Activated T-helper 9 cell treated with anti-CD3 and anti-CD28 coated beads, Interleukin-2, amount 50 U/mL, for 16 hours (primary cell): Measurements from ENCODE around the gene TXNL4A.
"Not testable (repeated sequence)": the region's sequence is repeated elsewhere in the genome, so short reads cannot be mapped to it uniquely, and the experiment has no call there.

Source experiments
- DNase-seq: peaks from one replicate; pipeline ENCODE4 v3.0.0-alpha.2; 2020; ENCODE audit warnings: low read depth

TXNL4A gene

DNA sequence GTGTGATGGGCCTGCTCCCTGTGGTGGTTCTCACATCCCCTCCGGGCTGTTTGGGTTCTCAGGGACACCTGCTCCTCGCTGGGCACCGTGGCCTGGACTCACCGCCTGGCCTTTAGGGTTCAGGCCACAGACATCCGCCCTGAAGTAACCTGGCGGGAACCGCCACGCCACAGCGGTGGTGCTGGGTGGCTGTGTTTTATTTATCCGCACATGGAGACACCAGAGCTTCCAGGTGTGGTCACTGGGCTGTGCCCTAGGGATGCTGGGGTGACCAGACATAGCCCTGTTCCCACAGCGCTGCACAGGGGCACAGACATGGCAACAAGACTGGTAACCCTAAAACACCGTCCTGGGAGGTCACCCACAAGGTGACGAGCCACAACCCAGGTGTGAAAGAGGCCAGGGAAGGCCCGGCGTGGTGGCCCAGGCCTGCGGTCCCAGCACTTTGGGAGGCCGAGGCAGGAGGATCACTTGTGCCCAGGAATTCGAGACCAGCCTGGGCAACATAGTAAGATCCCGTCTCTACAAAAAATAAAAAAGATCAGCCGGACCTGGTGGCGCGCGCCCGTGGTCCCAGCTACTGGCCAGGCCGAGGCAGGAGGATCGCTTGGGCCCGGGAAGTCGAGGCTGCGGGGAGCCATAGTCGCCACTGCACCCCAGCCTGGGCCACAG lies 24.6 kb downstream of the TXNL4A start:
- DNase-seq = no peak

DNA sequence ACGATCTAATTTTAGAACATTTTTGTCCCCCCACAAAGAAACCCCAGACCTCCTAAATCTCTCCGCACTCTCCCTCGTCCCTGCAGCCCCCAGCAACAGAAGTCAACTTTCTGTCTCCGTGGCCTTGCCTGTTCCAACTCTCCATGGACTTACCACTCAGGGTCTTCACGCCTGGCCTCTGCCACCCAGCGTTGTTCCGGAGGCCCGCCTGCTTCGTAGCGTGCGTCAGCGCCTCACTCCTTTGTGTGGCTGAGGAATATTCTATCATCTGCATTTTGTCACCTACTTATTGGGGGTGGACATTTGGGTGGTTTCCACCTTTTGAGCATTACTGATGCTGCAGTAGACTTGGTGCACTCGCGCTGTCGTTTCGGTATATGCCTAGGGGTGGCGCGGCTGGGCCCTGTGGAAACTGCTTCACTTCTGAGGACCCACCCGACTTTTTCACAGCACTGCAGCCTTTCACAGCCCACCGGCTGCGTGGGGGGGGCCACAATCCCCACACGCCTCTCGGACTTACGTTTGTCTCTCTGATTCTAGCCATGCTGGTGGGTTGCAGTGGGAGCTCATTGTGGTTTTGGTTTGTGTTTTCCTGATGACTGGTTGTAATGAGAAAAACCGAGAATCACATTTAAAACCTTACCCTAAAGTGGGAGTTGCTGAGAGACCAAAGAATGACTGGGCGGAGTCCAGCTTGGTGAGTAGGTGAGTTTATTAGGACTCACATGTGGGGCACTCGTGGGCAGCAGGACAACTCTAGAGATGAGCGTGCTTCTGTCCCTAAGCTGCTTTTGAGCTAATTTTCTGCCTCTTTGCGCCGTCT lies 25.3 kb downstream of the TXNL4A start:
- DNase-seq = peak; percentile 30

DNA sequence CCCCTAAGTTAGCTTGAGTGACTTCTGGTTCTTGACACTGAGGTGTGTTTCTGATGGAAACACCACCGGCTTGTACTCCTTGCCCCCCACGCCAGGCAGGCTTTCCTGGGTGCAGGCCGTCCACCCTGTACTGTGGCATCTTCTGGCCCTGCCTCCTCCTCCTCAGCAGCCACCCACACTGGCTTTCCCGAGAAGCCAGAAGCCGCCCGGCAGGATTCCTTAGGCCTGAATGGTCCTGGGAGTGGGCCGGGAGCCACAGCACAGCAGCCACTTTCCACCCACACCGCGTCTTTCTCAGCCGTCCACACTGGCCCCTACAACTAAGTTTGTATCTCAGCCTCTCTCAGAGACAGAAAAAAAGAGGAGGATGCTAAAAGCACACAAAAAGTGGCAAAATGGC lies 26.1 kb downstream of the TXNL4A start:
- DNase-seq = no peak

GRCh38 chr18:79961527-79962291 lies 26.7 kb downstream of the TXNL4A start:
- DNase-seq = no peak

DNA sequence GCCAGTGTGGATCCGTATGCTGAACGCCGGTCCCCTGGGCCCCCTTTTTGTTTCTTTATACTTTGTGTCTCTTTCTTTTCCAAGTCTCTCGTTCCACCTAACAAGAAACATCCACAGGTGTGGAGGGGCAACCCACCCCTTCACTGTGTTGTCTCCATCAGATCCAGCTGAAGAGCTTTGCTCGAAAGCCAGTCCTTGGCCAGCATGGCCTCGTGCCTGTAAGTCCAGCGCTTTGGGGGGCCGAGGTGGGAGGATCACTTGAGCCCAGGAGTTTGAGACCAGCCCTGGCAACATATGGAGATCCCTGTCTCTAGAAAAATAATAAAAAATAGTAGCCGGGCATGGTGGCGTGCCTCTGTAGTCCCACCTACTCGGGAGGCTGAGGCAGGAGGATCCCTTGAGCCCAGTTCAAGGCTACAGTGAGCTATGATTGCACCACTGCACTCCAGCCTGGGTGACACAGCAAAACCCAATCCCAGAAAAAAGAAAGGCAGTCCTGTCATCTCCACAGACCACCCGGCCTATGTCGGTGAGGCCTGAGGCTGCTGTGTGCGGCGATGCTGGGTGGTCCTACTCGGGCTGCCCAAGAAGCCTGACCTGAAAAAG lies 27.3 kb downstream of the TXNL4A start:
- no peak for DNase-seq

- DNase-seq = not testable (repeated sequence)
Observed at GRCh38 chr18:79960161-79960801, 28.1 kb downstream of the TXNL4A start.

GRCh38 chr18:79958981-79959380 lies 29.4 kb downstream of the TXNL4A start:
- DNase-seq = no peak

GRCh38 chr18:79956276-79956675 lies 32.1 kb downstream of the TXNL4A start:
- no peak for DNase-seq

DNA sequence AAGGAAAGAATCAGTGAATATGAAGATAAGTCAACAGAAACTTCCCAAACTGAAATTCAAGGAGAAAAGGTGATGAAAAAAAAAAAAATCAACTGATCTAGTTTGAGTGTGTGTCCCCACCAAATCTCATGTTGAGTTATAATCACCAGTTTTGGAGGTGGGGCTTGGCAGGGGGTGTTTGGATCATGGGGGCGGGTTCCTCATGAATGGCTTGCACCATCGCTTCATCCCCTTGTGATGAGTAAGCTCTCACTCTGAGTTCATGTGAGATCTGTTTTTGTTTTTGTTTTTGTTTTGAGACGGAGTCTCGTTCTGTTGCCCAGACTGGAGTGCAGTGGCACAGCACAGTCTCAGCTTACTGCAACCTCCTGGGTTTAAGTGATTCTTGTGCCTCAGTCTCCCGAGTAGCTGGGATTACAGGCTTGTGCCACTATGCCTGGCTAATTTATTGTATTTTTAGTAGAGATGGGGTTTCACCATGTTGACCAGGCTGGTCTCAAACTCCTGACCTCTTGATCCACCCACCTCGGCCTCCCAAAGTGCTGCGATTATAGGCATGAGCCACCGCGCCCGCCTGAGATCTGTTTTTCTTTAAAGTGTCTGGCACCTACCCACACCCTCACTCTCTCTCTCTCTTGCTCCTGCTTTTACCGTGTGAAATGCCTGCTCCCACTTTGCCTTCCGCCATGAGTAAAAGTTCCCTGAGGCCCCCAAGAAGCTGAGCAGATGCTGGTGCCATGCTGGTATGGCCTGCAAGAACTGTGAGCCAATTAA lies 32.9 kb downstream of the TXNL4A start:
- DNase-seq = no peak

DNA sequence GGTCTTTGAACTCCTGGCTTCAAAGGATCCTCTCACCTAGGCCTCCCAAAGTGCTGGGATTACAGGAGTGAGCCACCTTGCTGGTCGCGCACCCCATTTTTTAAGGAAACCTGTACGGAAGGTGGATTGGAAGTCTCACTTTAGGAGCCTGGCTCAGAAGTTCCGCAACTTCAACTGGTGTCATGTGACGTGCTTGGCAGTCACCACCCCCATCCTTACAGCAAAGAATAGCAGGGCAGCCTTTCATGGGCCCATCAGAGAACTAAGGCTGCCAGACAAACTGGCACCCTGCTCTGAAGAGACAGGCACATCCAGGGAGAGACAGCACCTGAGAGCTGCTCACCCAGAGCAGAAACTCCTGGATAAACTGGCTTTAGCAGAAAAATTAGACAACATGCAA lies 33.6 kb downstream of the TXNL4A start:
- DNase-seq = no peak

DNA sequence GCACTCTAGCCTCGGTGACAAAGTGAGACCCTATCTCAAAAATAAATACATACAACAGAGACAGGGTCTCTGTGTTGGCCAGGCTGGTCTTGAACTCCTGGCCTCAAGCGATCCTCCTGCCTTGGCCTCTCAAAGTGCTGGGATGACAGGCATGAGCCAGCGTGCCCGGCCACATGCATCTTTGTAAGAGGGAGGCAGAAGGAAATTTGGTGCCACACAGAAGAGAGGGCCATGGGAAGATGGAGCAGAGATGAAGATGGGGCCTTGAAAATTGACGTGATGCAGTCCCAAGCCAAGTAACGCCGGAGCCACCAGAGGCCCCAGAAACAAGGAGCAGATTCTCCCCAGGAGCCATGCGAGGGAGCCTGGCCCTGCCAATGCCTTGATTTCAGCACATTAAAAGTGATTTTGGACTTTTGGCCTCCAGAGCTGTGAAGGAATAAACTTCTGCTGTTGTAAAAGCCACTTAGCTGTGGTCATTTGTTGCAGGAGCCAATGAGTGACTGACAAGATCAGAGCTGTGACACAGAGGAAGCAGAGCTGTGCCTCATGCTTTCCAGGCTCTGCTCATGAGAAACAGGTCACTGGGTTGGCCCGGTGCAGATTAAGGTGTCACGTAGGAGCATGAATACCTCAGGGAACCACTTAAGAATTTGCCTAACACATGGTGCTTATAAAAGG lies 34.3 kb downstream of the TXNL4A start:
- DNase-seq = no peak

- no peak for DNase-seq
Observed at GRCh38 chr18:79952996-79953559, 35.3 kb downstream of the TXNL4A start.

DNA sequence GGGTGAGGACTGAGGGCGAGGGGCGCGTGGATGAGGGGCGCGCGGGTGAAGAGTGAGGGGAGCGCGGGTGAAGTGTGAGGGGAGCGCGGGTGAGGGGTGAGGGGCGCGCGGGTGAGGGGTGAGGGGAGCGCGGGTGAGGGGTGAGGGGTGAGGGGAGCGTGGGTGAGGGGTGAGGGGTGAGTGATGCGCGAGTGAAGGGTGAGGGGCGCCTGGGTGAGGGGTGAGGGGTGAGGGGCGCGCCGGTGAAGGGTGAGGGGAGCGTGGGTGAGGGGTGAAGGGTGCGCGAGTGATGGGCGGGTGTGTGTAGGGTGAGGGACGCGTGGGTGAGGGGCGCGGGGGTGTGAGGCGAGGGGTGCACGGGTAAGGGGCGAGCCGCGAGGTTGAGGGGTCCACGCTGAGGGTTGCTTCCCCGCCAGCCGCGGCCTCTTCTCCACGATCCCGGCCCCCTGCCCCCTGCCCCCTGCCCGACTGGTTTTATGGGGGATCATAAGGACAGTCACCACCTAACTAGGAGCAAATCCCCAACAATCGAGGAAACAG lies 35.8 kb downstream of the TXNL4A start:
- DNase-seq = no peak

- peak; percentile 91 for DNase-seq
Observed at GRCh38 chr18:79951545-79952455, 36.6 kb downstream of the TXNL4A start, which contains the start of gene SLC66A2. TSS of gene SLC66A2 (minus strand) at chr18:79951653. CDS start at chr18:79950926, 727 bp downstream.

- no peak for DNase-seq
Observed at GRCh38 chr18:79950515-79951341, 37.6 kb downstream of the TXNL4A start.

DNA sequence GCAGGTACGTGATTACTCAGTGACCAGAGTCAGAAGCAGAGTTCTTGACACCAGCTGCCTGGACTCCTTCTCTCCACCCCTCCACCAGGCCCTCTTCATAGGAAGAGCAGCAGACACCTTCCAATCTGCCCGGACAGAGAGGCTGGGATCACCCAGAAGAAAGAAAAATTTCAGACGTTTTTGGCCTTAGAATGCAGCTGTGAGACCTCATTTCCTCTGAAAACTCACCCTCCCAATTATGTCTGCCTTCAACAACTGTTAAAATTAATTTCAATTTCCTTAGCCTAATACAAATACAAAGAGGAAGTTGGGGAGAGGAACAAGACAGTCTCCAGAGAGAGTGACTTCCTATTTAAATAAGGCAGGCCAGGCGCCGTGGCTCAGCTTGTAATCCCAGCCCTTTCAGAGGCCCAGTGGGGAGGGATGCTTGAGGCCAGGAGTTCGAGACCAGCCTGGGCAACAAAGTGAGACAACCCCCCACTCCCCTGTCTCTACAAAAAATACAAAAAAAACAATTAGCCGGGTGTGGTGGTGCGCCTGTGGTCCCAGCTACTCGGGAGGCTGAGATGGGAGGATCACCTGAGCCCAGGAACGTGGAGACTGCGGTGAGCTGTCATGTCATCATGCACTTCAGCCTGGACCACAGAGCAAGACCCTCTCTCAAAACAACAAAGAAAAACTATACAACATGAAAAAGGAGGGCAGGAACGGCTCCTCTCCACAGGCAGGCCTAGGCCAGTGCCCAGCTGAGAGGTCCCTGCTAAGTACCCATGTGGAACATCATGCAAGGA lies 38.5 kb downstream of the TXNL4A start:
- no peak for DNase-seq
